K562 (cell line): ENCODE measurements around the gene SEC14L2. TPM values are rescaled to one million over a fixed set of nuclear protein-coding genes. Genes with fewer than 3 reads are reported as not detected.

Experiments used
- CCNT2 ChIP-seq: IDR thresholded peaks from 2 replicates; pipeline ENCODE4 v1.6.1; 2011; ENCODE audit warnings: borderline replicate concordance, low read depth, mild to moderate bottlenecking, moderate library complexity, mixed read lengths, low read length; ENCODE audit not compliant: insufficient read length; ENCODE audit errors: extremely low read depth
- CREB1 ChIP-seq, 2 experiments: sonication (generic) in 1 of 2; formaldehyde crosslinking in 1 of 2; IDR thresholded peaks; 2 replicates each; pipeline versions ENCODE4 v1.6.1 to v1.8.0; 2012 to 2022; ENCODE audit warnings: inconsistent platforms in 1 of 2, mild to moderate bottlenecking in 1 of 2, missing genetic modification reagents in 1 of 2, moderate library complexity in 1 of 2
- ETV1 ChIP-seq: fragments of 450-650 bp; conservative IDR thresholded peaks from 2 replicates; pipeline ENCODE4 v1.6.1; 2016; ENCODE audit warnings: missing genetic modification characterization, control low read depth, low read depth, missing compliant biosample characterization
- HNRNPL ChIP-seq: fragments of 200-400 bp; formaldehyde crosslinking; IDR thresholded peaks from 2 replicates; pipeline ENCODE4 v1.6.1; 2017; ENCODE audit warnings: low read depth, mild to moderate bottlenecking, low read length
- MAFG ChIP-seq: fragments of 450-650 bp; conservative IDR thresholded peaks from 2 replicates; pipeline ENCODE4 v1.6.1; 2016; ENCODE audit warnings: missing genetic modification characterization, missing compliant biosample characterization
- MTA3 ChIP-seq: fragments of 450-650 bp; formaldehyde crosslinking; IDR thresholded peaks from 2 replicates; pipeline ENCODE4 v1.6.1; 2017; ENCODE audit warnings: mild to moderate bottlenecking, borderline replicate concordance
- PYGO2 ChIP-seq: fragments of 450-650 bp; IDR thresholded peaks from 2 replicates; pipeline ENCODE4 v1.6.1; 2016; ENCODE audit warnings: mild to moderate bottlenecking, missing genetic modification characterization, moderate library complexity, missing compliant biosample characterization
- RBBP5 ChIP-seq: fragments of 200-600 bp; sonication (generic); IDR thresholded peaks from 2 replicates; pipeline ENCODE4 v1.6.1; 2012; ENCODE audit warnings: borderline replicate concordance, mild to moderate bottlenecking, low read length, control low read depth, inconsistent platforms; ENCODE audit not compliant: insufficient read depth, poor library complexity, severe bottlenecking
- RBM15 ChIP-seq: fragments of 200-400 bp; formaldehyde crosslinking; IDR thresholded peaks from 2 replicates; pipeline ENCODE4 v1.6.1; 2018; ENCODE audit warnings: mild to moderate bottlenecking, low read length, moderate library complexity; ENCODE audit not compliant: insufficient read depth
- RNF219 ChIP-seq: fragments of 250-450 bp; sonication (Bioruptor Pico); IDR thresholded peaks from 2 replicates; pipeline ENCODE4 v1.5.0; 2022; ENCODE audit warnings: mild to moderate bottlenecking
- SAFB ChIP-seq: fragments of 200-400 bp; formaldehyde crosslinking; IDR thresholded peaks from 2 replicates; pipeline ENCODE4 v1.6.1; 2017; ENCODE audit warnings: low read depth, low read length, borderline replicate concordance
- SMARCB1 ChIP-seq: IDR thresholded peaks from 2 replicates; pipeline ENCODE4 v1.6.1; 2011; ENCODE audit warnings: improper control_type of control experiment, low read depth; ENCODE audit not compliant: insufficient read length
- XRCC3 ChIP-seq: fragments of 450-650 bp; IDR thresholded peaks from 2 replicates; pipeline ENCODE4 v1.6.1; 2017; ENCODE audit warnings: mild to moderate bottlenecking, moderate library complexity
- XRCC4 ChIP-seq: IDR thresholded peaks from one replicate; pipeline ENCODE4 v1.6.1; 2011; ENCODE audit not compliant: insufficient read depth, insufficient read length; ENCODE audit errors: extremely low read depth
- ZNF561 ChIP-seq: fragments of 450-650 bp; formaldehyde crosslinking; conservative IDR thresholded peaks from 2 replicates; pipeline ENCODE4 v1.4.0; 2020; ENCODE audit warnings: mild to moderate bottlenecking, moderate library complexity
- ZNF707 ChIP-seq: fragments of 250-450 bp; sonication (Bioruptor Pico); conservative IDR thresholded peaks from 2 replicates; pipeline ENCODE4 v1.8.0; 2022; ENCODE audit warnings: inconsistent platforms, mild to moderate bottlenecking, moderate library complexity
- polyA plus RNA-seq, 8 experiments: library from polyadenylated mRNA; depleted of rRNA in 4 of 8; stranded (reverse) in 5 of 8; unstranded in 3 of 8; fragments of >200 nt; fragmentation: Nextera tagmentation in 2 of 8; fragmentation: Illumina TruSeq in 1 of 8; extraction: Ambion mirVana in 2 of 8; extraction: Trizol in 1 of 8; gene quantifications; 2 replicates each; pipeline versions ENCODE4 v1.2.1 to v1.2.3, GENCODE V29; 2011 to 2014; ENCODE audit warnings: inconsistent platforms in 1 of 8, missing spikeins in 1 of 8
- total RNA-seq, 7 experiments: library from RNA; depleted of rRNA in 6 of 7; stranded (reverse); fragments of >200 nt in 6 of 7; fragmentation: Illumina TruSeq in 2 of 7; extraction: Trizol in 2 of 7; gene quantifications; 2 replicates each; pipeline versions ENCODE4 v1.2.1 to v1.2.3, GENCODE V29; 2011 to 2021; ENCODE audit warnings: low replicate concordance in 1 of 7
- TF ChIP-seq, protein P1 (sequence below), 2 experiments: fragments of 450-650 bp; formaldehyde crosslinking in 1 of 2; IDR thresholded peaks; 2 replicates each; pipeline versions ENCODE4 v1.4.0 to v1.6.1; 2014 to 2020; ENCODE audit warnings: mild to moderate bottlenecking in 2 of 2, borderline replicate concordance in 1 of 2, low read depth in 1 of 2

The SEC14L2 gene
- total and polyA plus RNA-seq, 9 of the 15 experiments (the other 6 are each of a cell fraction or from before 2014, with no cell fraction given), result 0.03 to 0.17 (median 0.10) TPM

GRCh38 chr22:30423959-30424533 lies 27.2 kb downstream of the SEC14L2 start (continued):
- TF ChIP-seq SMARCB1, result no peak
- TF ChIP-seq PYGO2, result no peak
- TF ChIP-seq RBM15, result no peak
- no peak for TF ChIP-seq ZNF707 (CRISPR knock-in tag)
- TF ChIP-seq MTA3, result peak; percentile 77; the same call in 1 of the 2 replicates
- no peak for TF ChIP-seq RNF219 (CRISPR knock-in tag)
- TF ChIP-seq CCNT2, result peak; percentile 67
- no peak for TF ChIP-seq XRCC4
- TF ChIP-seq RBBP5, result no peak
- TF ChIP-seq, protein P1, sequence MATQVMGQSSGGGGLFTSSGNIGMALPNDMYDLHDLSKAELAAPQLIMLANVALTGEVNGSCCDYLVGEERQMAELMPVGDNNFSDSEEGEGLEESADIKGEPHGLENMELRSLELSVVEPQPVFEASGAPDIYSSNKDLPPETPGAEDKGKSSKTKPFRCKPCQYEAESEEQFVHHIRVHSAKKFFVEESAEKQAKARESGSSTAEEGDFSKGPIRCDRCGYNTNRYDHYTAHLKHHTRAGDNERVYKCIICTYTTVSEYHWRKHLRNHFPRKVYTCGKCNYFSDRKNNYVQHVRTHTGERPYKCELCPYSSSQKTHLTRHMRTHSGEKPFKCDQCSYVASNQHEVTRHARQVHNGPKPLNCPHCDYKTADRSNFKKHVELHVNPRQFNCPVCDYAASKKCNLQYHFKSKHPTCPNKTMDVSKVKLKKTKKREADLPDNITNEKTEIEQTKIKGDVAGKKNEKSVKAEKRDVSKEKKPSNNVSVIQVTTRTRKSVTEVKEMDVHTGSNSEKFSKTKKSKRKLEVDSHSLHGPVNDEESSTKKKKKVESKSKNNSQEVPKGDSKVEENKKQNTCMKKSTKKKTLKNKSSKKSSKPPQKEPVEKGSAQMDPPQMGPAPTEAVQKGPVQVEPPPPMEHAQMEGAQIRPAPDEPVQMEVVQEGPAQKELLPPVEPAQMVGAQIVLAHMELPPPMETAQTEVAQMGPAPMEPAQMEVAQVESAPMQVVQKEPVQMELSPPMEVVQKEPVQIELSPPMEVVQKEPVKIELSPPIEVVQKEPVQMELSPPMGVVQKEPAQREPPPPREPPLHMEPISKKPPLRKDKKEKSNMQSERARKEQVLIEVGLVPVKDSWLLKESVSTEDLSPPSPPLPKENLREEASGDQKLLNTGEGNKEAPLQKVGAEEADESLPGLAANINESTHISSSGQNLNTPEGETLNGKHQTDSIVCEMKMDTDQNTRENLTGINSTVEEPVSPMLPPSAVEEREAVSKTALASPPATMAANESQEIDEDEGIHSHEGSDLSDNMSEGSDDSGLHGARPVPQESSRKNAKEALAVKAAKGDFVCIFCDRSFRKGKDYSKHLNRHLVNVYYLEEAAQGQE (IDR thresholded peaks at IDR 0.05; ENCODE audit: borderline replicate concordance), result peak; percentile 66
- TF ChIP-seq, protein P1 (CRISPR knock-in tag; IDR thresholded peaks at IDR 0.05; ENCODE audit: low read depth), result no peak
- no peak for TF ChIP-seq SAFB
- TF ChIP-seq ETV1 (tag), result peak; percentile 18; the same call in 1 of the 2 replicates
- no peak for TF ChIP-seq HNRNPL
- TF ChIP-seq ZNF561 (CRISPR knock-in tag), result no peak
- no peak for TF ChIP-seq XRCC3
- TF ChIP-seq CREB1 (IDR thresholded peaks at IDR 0.05), result peak; percentile 82
- TF ChIP-seq CREB1 (CRISPR knock-in tag; IDR thresholded peaks at IDR 0.05), result peak; percentile 91
- TF ChIP-seq MAFG (tag), result no peak
